WI38 (cell line): ENCODE data around the gene RHBDL2.
"Not testable (repeated sequence)": the region's sequence is repeated elsewhere in the genome, so short reads cannot be mapped to it uniquely, and the experiment has no call there.

ENCODE experiments used
- H3K4me3 ChIP-seq: 2 replicates; pipeline ENCODE4 v1.5.1; 2011; ENCODE audit warnings: low read depth, mild to moderate bottlenecking, control low read depth, low read length
- CTCF ChIP-seq: IDR thresholded peaks from 2 replicates; pipeline ENCODE4 v1.5.1; 2012; ENCODE audit warnings: low read depth, mild to moderate bottlenecking, control low read depth, low read length

The RHBDL2 gene

GRCh38 chr1:38915352-38915948 is 26.2 kb downstream of the RHBDL2 start:
- no peak for TF ChIP-seq CTCF
- no peak overlapping the region for H3K4me3 ChIP-seq

- not testable (repeated sequence) for H3K4me3 ChIP-seq
Observed at GRCh38 chr1:38914908-38915307, 26.7 kb downstream of the RHBDL2 start.

- no peak for TF ChIP-seq CTCF
- no peak overlapping the region for H3K4me3 ChIP-seq
Observed at GRCh38 chr1:38908821-38909220, 32.8 kb downstream of the RHBDL2 start.

GRCh38 chr1:38905985-38906384 is 35.6 kb downstream of the RHBDL2 start:
- TF ChIP-seq CTCF, result no peak
- no peak overlapping the region for H3K4me3 ChIP-seq

GRCh38 chr1:38899560-38899959 is 42.1 kb downstream of the RHBDL2 start:
- H3K4me3 ChIP-seq, result no peak overlapping the region
- no peak for TF ChIP-seq CTCF

GRCh38 chr1:38898653-38899230 is 42.9 kb downstream of the RHBDL2 start:
- no peak for TF ChIP-seq CTCF
- H3K4me3 ChIP-seq, result no peak overlapping the region

GRCh38 chr1:38896169-38896568 is 45.5 kb downstream of the RHBDL2 start:
- TF ChIP-seq CTCF, result no peak
- no peak overlapping the region for H3K4me3 ChIP-seq

- no peak for TF ChIP-seq CTCF
Observed at GRCh38 chr1:38892976-38893375, 48.7 kb downstream of the RHBDL2 start.

More at GRCh38 chr1:38892976-38893375, 48.7 kb downstream of the RHBDL2 start:
- no peak overlapping the region for H3K4me3 ChIP-seq
